Measurements from ENCODE around the gene CCDC77. TPM values are rescaled to one million over a fixed set of nuclear protein-coding genes. Genes with fewer than 3 reads are reported as not detected.

The CCDC77 gene
- total RNA-seq, 1 experiment from 2014 or later = 21.9 TPM

DNA sequence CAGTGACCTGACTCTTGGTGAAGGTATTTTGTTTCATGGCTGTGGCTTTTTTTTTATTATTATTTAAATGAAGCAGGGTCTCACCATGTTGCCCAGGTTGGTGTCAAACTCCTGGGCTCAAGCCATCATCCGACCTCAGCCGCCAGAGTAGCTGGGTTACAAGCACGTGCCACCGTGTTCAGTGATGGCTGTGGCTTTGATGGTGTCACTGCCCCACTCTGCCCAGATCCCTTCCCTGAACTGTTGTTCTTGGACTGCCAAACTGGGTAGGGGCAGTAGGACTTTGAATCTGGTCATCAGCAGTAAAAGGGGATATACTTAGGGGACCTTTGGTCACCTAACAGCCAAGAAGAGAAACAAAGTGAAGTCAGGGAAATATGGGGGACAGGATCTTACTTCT, 77.7 kb downstream of the CCDC77 start:
- no peak overlapping the region for H3K27ac ChIP-seq (ENCODE audit: insufficient read length, low read depth, low read length)
- no peak overlapping the region; the same call in 1 of the 2 replicates for H3K14ac ChIP-seq (ENCODE audit: insufficient read depth, low read length)
- no peak overlapping the region for H2BK5ac ChIP-seq (ENCODE audit: insufficient read length, low read length)
- H3K9me3 ChIP-seq (ENCODE audit: control insufficient read depth, low read depth, low read length) = no peaks in the 10 kb centered on the region
- H2AFZ ChIP-seq (ENCODE audit: low read length) = no peak overlapping the region
- no CpG with 5 or more reads among the region's 4 CpGs for WGBS (ENCODE audit: extremely low coverage, insufficient read length, low lambda C conversion rate)
- H2AK5ac ChIP-seq (ENCODE audit: insufficient read length, low read length) = no peak overlapping the region
- H3K27me3 ChIP-seq (ENCODE audit: insufficient read depth, low read length) = no peaks in the 10 kb centered on the region
- Mint-ChIP-seq H3K9me3 (no peaks in the 10 kb centered on the region), H3K27ac (peak overlapping the region in 1 of 3 experiments; percentile 11; a peak in 2 of 7 replicates), H3K4me1 (peaks cover 11 to 17% of the 10 kb centered on the region in 2 experiments), H3K27me3 (ENCODE audit: low read depth) (no peaks in the 10 kb centered on the region), H3K36me3 (ENCODE audit: insufficient read depth in 1 of 3, low read depth in 3 of 3) (peaks cover 1 to 6% (median 2%) of the 10 kb centered on the region in 3 experiments; a peak in 4 of 7 replicates), H3K4me3 (no peak overlapping the region)
- H3K4ac ChIP-seq (ENCODE audit: low read depth, low read length) = no peak overlapping the region
- H3K56ac ChIP-seq (ENCODE audit: insufficient read length, low read depth, low read length) = no peak overlapping the region
- no peak overlapping the region for H2BK12ac ChIP-seq (ENCODE audit: insufficient read length, low read depth, low read length)
- TF ChIP-seq, protein P1, sequence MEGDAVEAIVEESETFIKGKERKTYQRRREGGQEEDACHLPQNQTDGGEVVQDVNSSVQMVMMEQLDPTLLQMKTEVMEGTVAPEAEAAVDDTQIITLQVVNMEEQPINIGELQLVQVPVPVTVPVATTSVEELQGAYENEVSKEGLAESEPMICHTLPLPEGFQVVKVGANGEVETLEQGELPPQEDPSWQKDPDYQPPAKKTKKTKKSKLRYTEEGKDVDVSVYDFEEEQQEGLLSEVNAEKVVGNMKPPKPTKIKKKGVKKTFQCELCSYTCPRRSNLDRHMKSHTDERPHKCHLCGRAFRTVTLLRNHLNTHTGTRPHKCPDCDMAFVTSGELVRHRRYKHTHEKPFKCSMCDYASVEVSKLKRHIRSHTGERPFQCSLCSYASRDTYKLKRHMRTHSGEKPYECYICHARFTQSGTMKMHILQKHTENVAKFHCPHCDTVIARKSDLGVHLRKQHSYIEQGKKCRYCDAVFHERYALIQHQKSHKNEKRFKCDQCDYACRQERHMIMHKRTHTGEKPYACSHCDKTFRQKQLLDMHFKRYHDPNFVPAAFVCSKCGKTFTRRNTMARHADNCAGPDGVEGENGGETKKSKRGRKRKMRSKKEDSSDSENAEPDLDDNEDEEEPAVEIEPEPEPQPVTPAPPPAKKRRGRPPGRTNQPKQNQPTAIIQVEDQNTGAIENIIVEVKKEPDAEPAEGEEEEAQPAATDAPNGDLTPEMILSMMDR (conservative IDR thresholded peaks at IDR 0.05) = no peak
- no peaks in the 10 kb centered on the region for H4K20me1 ChIP-seq (ENCODE audit: control insufficient read depth, insufficient read depth, insufficient read length)
- H4K5ac ChIP-seq (ENCODE audit: insufficient read length, low read depth, low read length) = no peak overlapping the region
- H3K79me1 ChIP-seq (ENCODE audit: insufficient read depth, low read depth, low read length, poor library complexity, severe bottlenecking) = no peaks in the 10 kb centered on the region
- no peaks in the 10 kb centered on the region for H3K79me2 ChIP-seq (ENCODE audit: insufficient read depth, low read length)
- H3T11ph ChIP-seq (ENCODE audit: low read length) = no peak overlapping the region
- peak; percentile 18 for DNase-seq
- H4K8ac ChIP-seq (replicated peaks; ENCODE audit: insufficient read length, low read depth, low read length) = no peak overlapping the region
- H2BK20ac ChIP-seq (ENCODE audit: low read depth, low read length, poor library complexity, severe bottlenecking) = no peak overlapping the region
- no peaks in the 10 kb centered on the region for H3K23me2 ChIP-seq (ENCODE audit: insufficient read length, low read depth, low read length, poor library complexity, severe bottlenecking)
- H3K4me1 ChIP-seq (ENCODE audit: insufficient read depth, low read length) = peaks cover under 1% of the 10 kb centered on the region
- H3K4me2 ChIP-seq (ENCODE audit: insufficient read depth, insufficient read length, low read length) = no peak overlapping the region
- H3K18ac ChIP-seq (ENCODE audit: insufficient read length, low read depth, low read length) = no peak overlapping the region
- H2BK120ac ChIP-seq (ENCODE audit: low read depth, low read length, poor library complexity, severe bottlenecking) = no peak overlapping the region
- no peak overlapping the region for H2BK15ac ChIP-seq (ENCODE audit: low read depth, low read length)
- H3K23ac ChIP-seq (ENCODE audit: insufficient read length, low read depth, low read length) = no peak overlapping the region
- H4K91ac ChIP-seq (ENCODE audit: insufficient read length, low read depth, low read length) = no peak overlapping the region
- no peak overlapping the region for H3K9ac ChIP-seq (ENCODE audit: extremely low read depth, insufficient read length, low read length)

Measured in H9 (cell line).